GM18870 (cell line): ENCODE results near the gene GTF2IRD1.
"Not testable (repeated sequence)": the region's sequence is repeated elsewhere in the genome, so short reads cannot be mapped to it uniquely, and the experiment has no call there.

Experiments
- ATAC-seq: cut with Tn5 transposase; IDR thresholded peaks from one replicate; pipeline ENCODE4 v1.9.1; 2021; ENCODE audit warnings: moderate library complexity; ENCODE audit not compliant: unreplicated experiment

The GTF2IRD1 gene

GRCh38 chr7:74466196-74466813 is 12.6 kb downstream of the GTF2IRD1 start:
- no peak for ATAC-seq

- ATAC-seq: no peak
Measured at GRCh38 chr7:74467876-74468275, 14.2 kb downstream of the GTF2IRD1 start.

DNA sequence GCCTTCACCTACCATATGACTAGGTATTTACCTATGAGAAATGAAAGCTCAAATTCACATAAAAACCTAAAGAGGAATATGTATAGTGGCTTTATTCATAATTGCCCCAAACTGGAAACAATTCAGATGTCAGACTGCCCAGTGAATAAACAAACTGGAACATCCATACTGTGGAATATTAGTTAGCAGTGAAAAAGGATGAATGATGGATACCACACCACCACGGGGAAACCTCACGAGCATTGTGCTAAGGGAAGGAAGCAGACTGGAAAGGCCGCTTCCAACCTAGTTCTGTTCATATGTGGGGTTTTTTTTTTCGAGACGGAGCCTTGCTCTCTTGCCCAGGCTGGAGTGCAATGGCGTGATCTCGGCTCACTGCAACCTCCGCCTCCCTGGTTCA is 16.8 kb downstream of the GTF2IRD1 start:
- no peak for ATAC-seq

- ATAC-seq: no peak
Measured at GRCh38 chr7:74473116-74473515, 19.4 kb downstream of the GTF2IRD1 start.

- no peak for ATAC-seq
Measured at GRCh38 chr7:74474271-74474865, 20.7 kb downstream of the GTF2IRD1 start.

DNA sequence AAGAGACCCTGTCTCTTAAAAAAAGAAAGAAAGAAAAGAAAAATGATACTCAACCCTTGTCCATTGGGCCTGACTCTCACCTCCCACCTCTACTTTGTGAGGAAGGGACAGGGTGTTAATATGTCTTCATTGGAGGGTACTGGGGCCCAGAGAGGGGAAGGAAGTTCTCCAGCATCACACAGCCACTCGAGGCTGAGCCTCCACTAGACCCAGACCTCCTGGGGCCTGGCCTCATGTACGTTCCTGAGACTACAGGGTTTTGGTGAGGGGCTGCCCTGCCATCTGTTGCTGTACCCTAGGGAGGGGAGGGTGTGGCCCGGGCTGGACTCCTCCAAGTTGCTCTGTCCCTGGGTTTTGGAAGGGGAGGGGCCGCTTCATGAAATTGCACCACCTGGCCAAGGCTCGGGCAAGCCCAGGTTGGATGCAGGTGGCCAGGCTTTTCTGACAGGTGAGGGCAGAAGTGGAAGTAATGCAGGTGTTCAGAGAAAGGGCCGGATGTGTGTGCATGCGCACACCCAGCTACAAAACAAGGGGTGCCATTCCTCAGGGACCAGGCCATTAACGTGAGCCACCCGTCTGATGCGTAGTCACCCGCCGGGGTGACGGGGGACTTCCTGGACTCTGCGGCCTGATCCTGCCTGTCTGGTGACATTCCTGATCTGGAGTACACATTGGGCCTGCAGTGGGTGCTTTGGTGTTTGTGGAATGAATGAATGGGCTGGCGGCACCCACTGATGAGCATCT is 21.7 kb downstream of the GTF2IRD1 start:
- no peak for ATAC-seq

DNA sequence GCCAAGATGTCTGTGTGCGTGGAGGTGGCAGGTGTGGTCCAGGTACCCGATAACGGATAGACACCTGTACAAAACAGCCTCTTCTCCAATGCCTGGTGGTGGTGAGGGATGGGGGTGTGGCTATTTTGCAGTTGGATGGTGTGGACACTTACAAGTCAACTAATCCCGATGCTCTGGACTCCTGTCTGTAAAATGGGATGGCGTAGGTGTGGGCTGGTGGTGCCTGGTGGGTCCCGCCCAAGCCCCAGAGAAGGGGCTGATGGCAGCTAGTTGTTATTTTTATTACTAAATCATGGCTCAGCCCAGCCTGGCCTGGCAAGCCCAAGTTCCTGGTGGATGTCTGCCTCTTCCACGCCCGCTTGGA is 22.3 kb downstream of the GTF2IRD1 start:
- no peak for ATAC-seq

DNA sequence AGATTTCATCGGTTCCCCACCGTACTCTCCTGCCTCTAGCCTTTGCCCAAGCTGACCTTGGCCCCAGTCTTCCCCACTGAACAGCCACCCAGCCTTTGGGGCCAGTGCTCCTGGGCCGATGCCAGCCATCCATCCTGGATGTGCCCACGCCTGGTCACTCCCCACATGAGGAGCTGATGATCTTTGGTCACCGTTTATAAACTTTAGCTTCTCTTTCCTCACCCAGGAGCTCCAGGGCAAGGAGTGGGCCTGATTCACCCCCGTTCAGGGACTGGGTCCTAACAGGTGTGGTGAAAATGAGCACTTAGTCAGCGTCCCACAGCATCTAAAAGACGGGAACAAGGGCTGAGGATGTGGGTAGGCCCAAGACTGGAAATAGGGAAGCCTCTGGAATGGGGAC is 22.9 kb downstream of the GTF2IRD1 start:
- no peak for ATAC-seq

GRCh38 chr7:74478671-74479065 is 25.0 kb downstream of the GTF2IRD1 start:
- no peak for ATAC-seq

DNA sequence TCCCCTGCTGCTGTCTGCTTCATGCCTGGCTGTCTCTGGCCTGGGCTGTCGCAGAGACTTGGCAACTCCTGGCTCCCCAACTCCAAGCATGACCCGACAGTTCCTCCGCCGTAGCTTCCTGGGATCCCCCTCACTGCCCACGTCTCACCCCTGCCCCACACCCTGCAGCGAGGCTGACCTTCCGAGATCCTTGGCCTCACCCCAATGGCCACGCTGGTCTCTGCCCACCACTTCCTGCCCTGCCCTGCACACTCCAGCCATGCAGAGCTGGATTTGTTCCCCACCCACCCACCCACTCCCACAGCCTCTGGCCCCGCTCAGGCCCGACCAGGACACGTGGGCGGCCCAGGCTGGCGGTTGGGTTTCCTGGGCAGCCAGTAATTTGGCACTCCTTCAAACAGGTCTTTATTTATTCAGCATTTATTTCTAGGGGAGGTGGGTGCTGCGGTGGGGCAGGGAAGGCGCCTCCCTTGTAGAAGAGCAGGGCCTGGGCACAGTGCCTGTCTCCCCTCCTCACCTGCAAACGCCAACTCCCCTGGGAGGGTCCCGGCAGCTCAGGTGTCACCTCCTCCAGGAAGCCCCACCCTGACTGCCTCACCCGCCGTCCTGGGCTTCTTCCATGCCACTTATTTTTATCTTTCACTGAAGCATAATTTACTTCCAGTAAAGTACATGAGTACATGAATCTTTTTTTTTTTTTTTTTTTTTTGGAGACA is 25.5 kb downstream of the GTF2IRD1 start:
- no peak for ATAC-seq

GRCh38 chr7:74479961-74480829 is 26.5 kb downstream of the GTF2IRD1 start:
- ATAC-seq: no peak

- ATAC-seq: no peak
Measured at GRCh38 chr7:74480861-74481417, 27.2 kb downstream of the GTF2IRD1 start.

GRCh38 chr7:74481458-74482196 is 27.9 kb downstream of the GTF2IRD1 start:
- no peak for ATAC-seq

- ATAC-seq: no peak
Measured at GRCh38 chr7:74482197-74482467, 28.4 kb downstream of the GTF2IRD1 start.

GRCh38 chr7:74482629-74483401 is 29.1 kb downstream of the GTF2IRD1 start:
- ATAC-seq: no peak

- ATAC-seq: no peak
Measured at GRCh38 chr7:74483402-74484336, 30.0 kb downstream of the GTF2IRD1 start.

GRCh38 chr7:74485611-74486010 is 31.9 kb downstream of the GTF2IRD1 start:
- ATAC-seq: no peak

DNA sequence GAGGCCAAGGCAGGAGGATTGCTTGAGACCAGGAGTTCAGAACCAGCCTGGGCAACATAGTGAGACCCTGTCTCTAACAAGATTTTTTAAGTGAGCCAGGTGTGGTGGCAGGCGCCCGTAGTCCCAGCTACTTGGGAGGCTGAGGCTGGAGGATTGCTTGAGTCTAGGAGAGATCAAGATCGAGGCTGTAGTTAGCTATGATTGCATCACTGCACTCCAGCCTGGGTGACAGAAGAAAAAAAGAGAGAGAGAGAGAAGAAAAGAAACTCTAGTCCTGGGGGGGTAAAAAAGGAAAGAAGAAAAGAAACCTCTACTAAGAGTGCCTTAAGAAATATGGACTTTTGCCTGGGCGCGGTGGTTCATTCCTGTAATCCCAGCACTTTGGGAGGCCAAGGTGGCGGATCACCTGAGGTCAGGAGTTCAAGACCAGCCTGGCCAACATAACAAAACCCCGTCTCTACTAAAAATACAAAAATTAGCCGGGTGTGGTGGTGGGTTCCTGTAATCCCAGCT is 34.9 kb downstream of the GTF2IRD1 start:
- not testable (repeated sequence) for ATAC-seq
